Loucy (cell line): Measurements from ENCODE around the gene NOTCH3.

Experiments used
- H2AFZ ChIP-seq: fragments of 200-600 bp; sonication (generic); 2 replicates; pipeline ENCODE4 v1.6.0; 2016; ENCODE audit warnings: antibody characterized with exemption, mild to moderate bottlenecking, low read length, moderate library complexity
- H3F3A ChIP-seq: fragments of 200-600 bp; 2 replicates; pipeline ENCODE4 v1.6.0; 2016; ENCODE audit warnings: antibody characterized with exemption, low read depth, mild to moderate bottlenecking
- H3K27me3 ChIP-seq: fragments of 200-600 bp; sonication (generic); 2 replicates; pipeline ENCODE4 v1.6.1; 2014; ENCODE audit warnings: low read length, mild to moderate bottlenecking; ENCODE audit not compliant: insufficient read depth, poor library complexity, severe bottlenecking
- H3K36me3 ChIP-seq: fragments of 200-600 bp; sonication (generic); 2 replicates; pipeline ENCODE4 v1.6.1; 2016; ENCODE audit warnings: low read length; ENCODE audit not compliant: insufficient read depth
- H3K4me1 ChIP-seq: fragments of 200-600 bp; sonication (generic); 2 replicates; pipeline ENCODE4 v1.5.1; 2014; ENCODE audit warnings: low read length, mild to moderate bottlenecking; ENCODE audit not compliant: insufficient read depth, poor library complexity, severe bottlenecking
- H3K4me2 ChIP-seq: fragments of 200-600 bp; sonication (generic); 2 replicates; pipeline ENCODE4 v1.6.0; 2014; ENCODE audit warnings: antibody characterized with exemption, low read length, low read depth, mild to moderate bottlenecking; ENCODE audit not compliant: poor library complexity, severe bottlenecking
- H3K4me3 ChIP-seq: fragments of 200-600 bp; sonication (generic); 2 replicates; pipeline ENCODE4 v1.5.1; 2014; ENCODE audit warnings: low read length, mild to moderate bottlenecking, mixed read lengths; ENCODE audit not compliant: poor library complexity, severe bottlenecking
- H3K79me2 ChIP-seq: fragments of 200-600 bp; sonication (generic); 2 replicates; pipeline ENCODE4 v1.6.1; 2014; ENCODE audit warnings: low read length; ENCODE audit not compliant: insufficient read depth
- H3K9ac ChIP-seq: fragments of 200-600 bp; sonication (generic); 2 replicates; pipeline ENCODE4 v1.6.0; 2014; ENCODE audit warnings: mild to moderate bottlenecking, low read depth, low read length, moderate library complexity; ENCODE audit not compliant: poor library complexity, severe bottlenecking
- H3K9me2 ChIP-seq: fragments of 200-600 bp; sonication (generic); replicated peaks from 2 replicates; pipeline ENCODE4 v1.6.1; 2016; ENCODE audit warnings: low read depth, low read length, mixed read lengths
- H3K9me3 ChIP-seq: fragments of 200-600 bp; sonication (generic); 2 replicates; pipeline ENCODE4 v1.6.1; 2014; ENCODE audit warnings: mild to moderate bottlenecking, antibody characterized with exemption, low read length, low read depth; ENCODE audit not compliant: insufficient read depth
- H4K20me1 ChIP-seq: fragments of 200-600 bp; sonication (generic); 2 replicates; pipeline ENCODE4 v1.6.0; 2014; ENCODE audit warnings: antibody characterized with exemption, low read length, mild to moderate bottlenecking; ENCODE audit not compliant: insufficient read depth, poor library complexity, severe bottlenecking
- EZH2phosphoT487 ChIP-seq: fragments of 200-600 bp; IDR thresholded peaks from 2 replicates; pipeline ENCODE4 v1.6.1; 2018; ENCODE audit warnings: antibody characterized with exemption, mild to moderate bottlenecking, moderate library complexity, borderline replicate concordance
- TF ChIP-seq, protein P1 (sequence below): fragments of 200-600 bp; sonication (generic); conservative IDR thresholded peaks from 2 replicates; pipeline ENCODE4 v1.5.1; 2014; ENCODE audit warnings: mild to moderate bottlenecking, antibody characterized with exemption, low read length

Gene NOTCH3

DNA sequence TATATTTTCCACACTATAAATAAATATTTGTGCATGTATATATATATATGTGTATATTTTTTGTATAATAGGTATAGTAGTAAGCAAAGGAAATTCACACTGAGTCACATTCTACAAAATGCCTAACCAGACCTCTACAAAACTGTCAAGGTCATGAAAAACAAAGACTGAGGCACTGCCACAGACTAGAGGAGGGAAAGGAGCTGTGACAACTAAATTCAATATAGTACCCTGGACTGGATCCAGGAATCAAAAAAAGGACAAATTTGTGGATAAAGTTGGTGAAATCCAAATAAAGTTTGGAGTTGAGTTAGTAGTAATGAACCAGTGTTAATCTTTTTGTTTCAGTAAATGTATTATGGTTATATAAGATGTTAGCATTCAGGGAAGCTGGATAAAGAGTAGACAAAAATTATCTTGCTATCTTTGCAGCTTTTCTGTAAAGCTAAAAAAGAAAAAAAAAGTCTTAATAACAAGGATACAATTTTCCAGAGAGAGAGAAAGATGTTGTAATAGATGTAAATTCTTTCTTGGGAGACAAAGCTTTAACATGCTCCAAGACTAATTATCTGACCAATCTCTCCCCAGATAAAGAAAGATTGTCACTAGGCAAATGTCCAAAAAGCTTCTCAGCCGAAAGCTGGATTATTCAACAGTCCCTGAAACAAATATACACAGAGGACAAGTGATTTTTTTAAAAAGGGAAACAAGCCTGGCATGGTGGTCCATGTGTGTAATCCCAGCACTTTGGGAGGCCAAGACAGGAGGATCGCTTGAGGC lies 74.5 kb downstream of the NOTCH3 start:
- peaks cover 5% of the 10 kb centered on the region for H4K20me1 ChIP-seq
- H3K36me3 ChIP-seq, result peaks cover 6% of the 10 kb centered on the region; the same call in 1 of the 2 replicates
- H3K4me3 ChIP-seq, result peak overlapping the region; percentile 80
- H3F3A ChIP-seq, result no peaks in the 10 kb centered on the region
- peak overlapping the region; percentile 78 for H3K9ac ChIP-seq
- peak overlapping the region; percentile 79 for H3K4me2 ChIP-seq
- TF ChIP-seq, protein P1, sequence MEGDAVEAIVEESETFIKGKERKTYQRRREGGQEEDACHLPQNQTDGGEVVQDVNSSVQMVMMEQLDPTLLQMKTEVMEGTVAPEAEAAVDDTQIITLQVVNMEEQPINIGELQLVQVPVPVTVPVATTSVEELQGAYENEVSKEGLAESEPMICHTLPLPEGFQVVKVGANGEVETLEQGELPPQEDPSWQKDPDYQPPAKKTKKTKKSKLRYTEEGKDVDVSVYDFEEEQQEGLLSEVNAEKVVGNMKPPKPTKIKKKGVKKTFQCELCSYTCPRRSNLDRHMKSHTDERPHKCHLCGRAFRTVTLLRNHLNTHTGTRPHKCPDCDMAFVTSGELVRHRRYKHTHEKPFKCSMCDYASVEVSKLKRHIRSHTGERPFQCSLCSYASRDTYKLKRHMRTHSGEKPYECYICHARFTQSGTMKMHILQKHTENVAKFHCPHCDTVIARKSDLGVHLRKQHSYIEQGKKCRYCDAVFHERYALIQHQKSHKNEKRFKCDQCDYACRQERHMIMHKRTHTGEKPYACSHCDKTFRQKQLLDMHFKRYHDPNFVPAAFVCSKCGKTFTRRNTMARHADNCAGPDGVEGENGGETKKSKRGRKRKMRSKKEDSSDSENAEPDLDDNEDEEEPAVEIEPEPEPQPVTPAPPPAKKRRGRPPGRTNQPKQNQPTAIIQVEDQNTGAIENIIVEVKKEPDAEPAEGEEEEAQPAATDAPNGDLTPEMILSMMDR, result no peak
- TF ChIP-seq EZH2phosphoT487, result no peak
- no peaks in the 10 kb centered on the region for H3K9me3 ChIP-seq
- peaks cover 27% of the 10 kb centered on the region for H3K79me2 ChIP-seq
- no peaks in the 10 kb centered on the region for H3K27me3 ChIP-seq
- H3K4me1 ChIP-seq, result peaks cover 29% of the 10 kb centered on the region
- no peaks in the 10 kb centered on the region for H3K9me2 ChIP-seq
- peak overlapping the region; percentile 63; the same call in 1 of the 2 replicates for H2AFZ ChIP-seq

DNA sequence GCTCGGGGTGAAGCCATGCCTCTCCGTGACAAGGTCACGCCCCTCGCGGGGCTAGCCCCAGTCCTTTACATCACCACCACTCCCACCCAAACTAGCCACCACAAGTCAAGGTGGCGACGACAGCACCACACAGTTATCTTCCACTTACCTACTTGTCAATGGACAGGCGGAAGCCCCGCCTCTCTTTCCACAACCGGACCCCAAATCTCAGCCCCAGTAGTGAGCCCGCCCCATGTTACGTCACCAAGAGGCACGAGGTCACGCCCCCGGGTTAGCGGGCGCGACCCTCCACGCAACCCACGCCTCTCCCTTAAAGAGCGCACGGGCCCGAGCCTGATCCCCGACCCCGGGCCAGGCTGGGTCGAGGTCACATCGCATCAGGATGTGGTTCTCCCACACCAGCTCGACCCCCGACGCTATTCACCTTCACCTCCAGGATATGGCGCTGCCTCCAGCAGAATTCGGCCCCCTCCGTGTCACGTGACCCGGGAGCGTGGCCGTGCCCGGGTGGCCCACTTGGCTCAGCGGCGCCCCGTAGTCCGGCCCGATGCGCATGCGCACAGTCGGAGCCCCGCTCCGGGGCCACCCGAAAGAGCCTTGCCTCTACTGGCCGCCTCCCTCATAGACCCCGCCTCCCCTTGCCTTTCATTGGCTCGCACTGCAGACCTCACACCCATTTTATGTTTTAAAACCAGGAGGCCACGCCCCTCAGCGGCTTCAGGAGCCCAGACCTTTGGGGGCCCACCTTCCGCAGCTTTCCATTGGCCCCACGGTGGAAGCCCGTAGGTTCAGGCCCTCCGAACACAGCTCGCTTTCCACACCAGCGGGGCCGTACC lies 75.3 kb downstream of the NOTCH3 start:
- Histone ChIP-seq H3K4me2 (peak overlapping the region; percentile 91), H4K20me1 (peaks cover 5% of the 10 kb centered on the region), H3K9ac (peak overlapping the region; percentile 78), H3K36me3 (peaks cover 6% of the 10 kb centered on the region; the same call in 1 of the 2 replicates), H2AFZ (peak overlapping the region; percentile 95), H3K27me3 (no peaks in the 10 kb centered on the region), H3K4me1 (peaks cover 28% of the 10 kb centered on the region), H3K9me3 (no peaks in the 10 kb centered on the region), H3F3A (no peaks in the 10 kb centered on the region), H3K4me3 (peak overlapping the region; percentile 80), H3K9me2 (no peaks in the 10 kb centered on the region), H3K79me2 (peaks cover 27% of the 10 kb centered on the region)
- no peak for TF ChIP-seq EZH2phosphoT487
- TF ChIP-seq, protein P1, result no peak

DNA sequence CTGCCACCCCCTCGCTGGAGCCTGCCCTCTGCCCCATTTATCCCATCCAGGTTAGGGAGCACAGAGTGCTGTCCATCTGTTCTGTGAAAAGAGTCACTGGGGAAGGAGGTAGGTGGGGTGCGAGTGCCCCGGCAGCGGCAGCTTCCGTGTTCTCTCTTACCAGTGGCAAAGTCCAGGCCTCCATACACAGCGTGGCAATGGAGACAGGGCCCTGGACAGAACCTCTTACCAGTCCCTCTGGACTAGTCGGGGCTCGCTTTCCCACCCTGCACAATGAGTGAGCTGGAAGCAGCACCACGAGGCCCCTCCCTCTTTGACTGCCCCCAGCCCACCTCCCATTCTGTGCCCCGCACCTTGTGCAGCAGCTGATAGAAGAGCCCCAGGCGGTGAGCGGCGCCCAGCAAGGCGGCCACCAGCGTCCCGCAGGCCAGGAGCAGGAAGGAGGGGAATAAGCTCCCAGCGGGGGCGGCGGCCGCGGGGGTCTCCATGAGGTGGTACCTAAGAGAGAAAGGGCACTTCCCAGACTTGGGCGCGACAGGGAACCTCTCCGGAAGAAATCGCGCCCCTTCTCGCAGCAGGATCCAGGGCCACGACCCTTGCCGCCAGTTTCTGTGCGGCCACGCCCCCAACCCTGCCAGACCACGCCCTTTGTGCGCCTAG lies 76.1 kb downstream of the NOTCH3 start:
- Histone ChIP-seq H2AFZ (peak overlapping the region; percentile 95), H3K36me3 (peaks cover 12% of the 10 kb centered on the region; the same call in 1 of the 2 replicates), H3K9ac (peak overlapping the region; percentile 76), H4K20me1 (peaks cover 5% of the 10 kb centered on the region), H3K27me3 (no peaks in the 10 kb centered on the region), H3K9me3 (no peaks in the 10 kb centered on the region), H3F3A (no peaks in the 10 kb centered on the region), H3K4me1 (peaks cover 21% of the 10 kb centered on the region), H3K79me2 (peaks cover 27% of the 10 kb centered on the region), H3K9me2 (no peaks in the 10 kb centered on the region), H3K4me3 (peak overlapping the region; percentile 80), H3K4me2 (peak overlapping the region; percentile 91)
- TF ChIP-seq, protein P1, result no peak
